HG02870 (cell line): ENCODE measurements around the gene CCDC157.
"Not testable (repeated sequence)": the region's sequence is repeated elsewhere in the genome, so short reads cannot be mapped to it uniquely, and the experiment has no call there.

Experiments used
- ATAC-seq: cut with Tn5 transposase; IDR thresholded peaks from one replicate; pipeline ENCODE4 v1.9.1; 2021; ENCODE audit warnings: mild to moderate bottlenecking, moderate library complexity; ENCODE audit not compliant: unreplicated experiment

Gene CCDC157

GRCh38 chr22:30386960-30387827, 30.4 kb downstream of the CCDC157 start, which contains the start of gene RNF215:
TSS of gene RNF215 (minus strand) at chr22:30387411. CDS start at chr22:30387313, 98 bp downstream.
- ATAC-seq = peak; percentile 56

GRCh38 chr22:30390974-30391691, 34.3 kb downstream of the CCDC157 start:
- no peak for ATAC-seq

GRCh38 chr22:30392661-30393321, 36.0 kb downstream of the CCDC157 start:
- ATAC-seq = no peak

- no peak for ATAC-seq
These were observed 36.5 kb downstream of the CCDC157 start for GRCh38 chr22:30393322-30393680.

GRCh38 chr22:30393885-30394284, 37.1 kb downstream of the CCDC157 start:
- ATAC-seq = no peak

GRCh38 chr22:30396871-30397655, 40.3 kb downstream of the CCDC157 start, which contains the start of gene SEC14L2:
TSS of gene SEC14L2 (plus strand) at chr22:30397018. CDS start at chr22:30397117, 99 bp downstream.
- ATAC-seq = no peak

GRCh38 chr22:30397656-30398635, 41.1 kb downstream of the CCDC157 start:
- no peak for ATAC-seq

GRCh38 chr22:30398685-30399680, 42.2 kb downstream of the CCDC157 start:
- ATAC-seq = no peak

GRCh38 chr22:30399718-30400117, 42.9 kb downstream of the CCDC157 start:
- ATAC-seq = no peak

GRCh38 chr22:30400159-30400558, 43.4 kb downstream of the CCDC157 start:
- no peak for ATAC-seq

GRCh38 chr22:30401024-30401423, 44.2 kb downstream of the CCDC157 start:
- ATAC-seq = not testable (repeated sequence)

- no peak for ATAC-seq
These were observed 45.4 kb downstream of the CCDC157 start for GRCh38 chr22:30402028-30402765.

GRCh38 chr22:30402766-30403104, 45.9 kb downstream of the CCDC157 start:
- ATAC-seq = not testable (repeated sequence)

GRCh38 chr22:30404307-30404706, 47.5 kb downstream of the CCDC157 start:
- ATAC-seq = no peak

- ATAC-seq = no peak
These were observed 48.9 kb downstream of the CCDC157 start for GRCh38 chr22:30405731-30406130.

GRCh38 chr22:30406400-30406799, 49.6 kb downstream of the CCDC157 start:
- no peak for ATAC-seq

- ATAC-seq = no peak
These were observed 51.7 kb downstream of the CCDC157 start for GRCh38 chr22:30408388-30409102.
